K562 (cell line): ENCODE measurements around the gene CCNJL.

Source experiments
- C11orf30 ChIP-seq: fragments of 450-650 bp; IDR thresholded peaks from 2 replicates; pipeline ENCODE4 v1.6.1; 2016; ENCODE audit warnings: low read depth, mild to moderate bottlenecking
- EGR1 ChIP-seq: fragments of 450-650 bp; conservative IDR thresholded peaks from 2 replicates; pipeline ENCODE4 v1.6.1; 2017; ENCODE audit warnings: mild to moderate bottlenecking
- FOXA3 ChIP-seq, 2 experiments: fragments of 450-650 bp in 1 of 2; sonication (generic) in 1 of 2; formaldehyde crosslinking; IDR thresholded peaks in 1 of 2; conservative IDR thresholded peaks in 1 of 2; 2 replicates each; pipeline versions ENCODE4 v1.4.0 to v1.8.0; 2020 to 2022; ENCODE audit warnings: mild to moderate bottlenecking in 2 of 2, missing genetic modification reagents in 1 of 2
- KAT7 ChIP-seq: sonication (generic); formaldehyde crosslinking; IDR thresholded peaks from 2 replicates; pipeline ENCODE4 v1.8.0; 2022; ENCODE audit warnings: missing genetic modification reagents, mild to moderate bottlenecking, borderline replicate concordance
- MXI1 ChIP-seq: IDR thresholded peaks from 2 replicates; pipeline ENCODE4 v1.6.1; 2011; ENCODE audit warnings: low read depth, mild to moderate bottlenecking, improper control_type of control experiment, low read length
- NUFIP1 ChIP-seq: fragments of 450-650 bp; IDR thresholded peaks from 2 replicates; pipeline ENCODE4 v1.6.1; 2018; ENCODE audit not compliant: partially characterized antibody
- TFAM ChIP-seq: fragments of 250-450 bp; sonication (Bioruptor Pico); conservative IDR thresholded peaks from 2 replicates; pipeline ENCODE4 v1.5.0; 2021; ENCODE audit warnings: mild to moderate bottlenecking, moderate library complexity
- ZNF24 ChIP-seq: fragments of 450-650 bp; IDR thresholded peaks from 2 replicates; pipeline ENCODE4 v1.6.1; 2016
- TF ChIP-seq, protein P1 (sequence below), 3 experiments: IDR thresholded peaks in 2 of 3; conservative IDR thresholded peaks in 1 of 3; 2 replicates each; pipeline ENCODE4 v1.5.1; 2011 to 2012; ENCODE audit warnings: low read length in 3 of 3, mild to moderate bottlenecking in 3 of 3, control low read depth in 2 of 3, improper control_type of control experiment in 1 of 3, inconsistent platforms in 1 of 3, low read depth in 1 of 3, mixed read lengths in 1 of 3, moderate library complexity in 1 of 3; ENCODE audit not compliant: insufficient read depth in 2 of 3
- TF ChIP-seq, protein P2 (sequence below), 2 experiments: fragments of 450-650 bp; formaldehyde crosslinking in 1 of 2; IDR thresholded peaks; 2 replicates each; pipeline versions ENCODE4 v1.4.0 to v1.6.1; 2014 to 2020; ENCODE audit warnings: mild to moderate bottlenecking in 2 of 2, borderline replicate concordance in 1 of 2, low read depth in 1 of 2

DNA sequence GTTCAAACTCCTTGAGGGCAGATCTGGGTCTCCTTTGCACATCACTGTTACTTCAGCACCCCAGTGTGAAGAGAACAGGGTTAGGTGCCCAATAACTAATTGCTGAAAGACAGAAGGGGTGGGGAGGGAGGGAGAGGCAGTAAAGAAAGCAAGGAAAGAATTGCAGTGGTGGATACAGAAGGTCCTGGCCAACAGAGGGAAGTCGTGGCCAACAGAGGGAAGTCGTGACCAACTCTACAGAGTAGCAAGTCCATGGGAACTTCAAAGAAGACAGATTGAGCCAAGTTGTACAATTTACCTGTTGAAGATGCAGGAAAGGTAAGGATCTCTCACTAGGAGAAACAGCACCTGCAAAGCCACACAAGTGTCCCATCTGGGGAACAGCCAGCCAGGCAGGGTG lies 27.0 kb downstream of the CCNJL start:
- TF ChIP-seq ZNF24 = no peak
- TF ChIP-seq, protein P1, sequence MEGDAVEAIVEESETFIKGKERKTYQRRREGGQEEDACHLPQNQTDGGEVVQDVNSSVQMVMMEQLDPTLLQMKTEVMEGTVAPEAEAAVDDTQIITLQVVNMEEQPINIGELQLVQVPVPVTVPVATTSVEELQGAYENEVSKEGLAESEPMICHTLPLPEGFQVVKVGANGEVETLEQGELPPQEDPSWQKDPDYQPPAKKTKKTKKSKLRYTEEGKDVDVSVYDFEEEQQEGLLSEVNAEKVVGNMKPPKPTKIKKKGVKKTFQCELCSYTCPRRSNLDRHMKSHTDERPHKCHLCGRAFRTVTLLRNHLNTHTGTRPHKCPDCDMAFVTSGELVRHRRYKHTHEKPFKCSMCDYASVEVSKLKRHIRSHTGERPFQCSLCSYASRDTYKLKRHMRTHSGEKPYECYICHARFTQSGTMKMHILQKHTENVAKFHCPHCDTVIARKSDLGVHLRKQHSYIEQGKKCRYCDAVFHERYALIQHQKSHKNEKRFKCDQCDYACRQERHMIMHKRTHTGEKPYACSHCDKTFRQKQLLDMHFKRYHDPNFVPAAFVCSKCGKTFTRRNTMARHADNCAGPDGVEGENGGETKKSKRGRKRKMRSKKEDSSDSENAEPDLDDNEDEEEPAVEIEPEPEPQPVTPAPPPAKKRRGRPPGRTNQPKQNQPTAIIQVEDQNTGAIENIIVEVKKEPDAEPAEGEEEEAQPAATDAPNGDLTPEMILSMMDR (IDR thresholded peaks at IDR 0.05 in 2 of 3, conservative IDR thresholded peaks at IDR 0.05 in 1 of 3; ENCODE audit: insufficient read depth in 2 of 3, low read depth in 1 of 3, low read length in 3 of 3) = no peak
- no peak for TF ChIP-seq MXI1
- TF ChIP-seq KAT7 (CRISPR knock-in tag) = no peak
- TF ChIP-seq FOXA3 (CRISPR knock-in tag; conservative IDR thresholded peaks at IDR 0.05 in 1 of 2, IDR thresholded peaks at IDR 0.05 in 1 of 2) = no peak
- no peak for TF ChIP-seq TFAM (CRISPR knock-in tag)
- TF ChIP-seq, protein P2, sequence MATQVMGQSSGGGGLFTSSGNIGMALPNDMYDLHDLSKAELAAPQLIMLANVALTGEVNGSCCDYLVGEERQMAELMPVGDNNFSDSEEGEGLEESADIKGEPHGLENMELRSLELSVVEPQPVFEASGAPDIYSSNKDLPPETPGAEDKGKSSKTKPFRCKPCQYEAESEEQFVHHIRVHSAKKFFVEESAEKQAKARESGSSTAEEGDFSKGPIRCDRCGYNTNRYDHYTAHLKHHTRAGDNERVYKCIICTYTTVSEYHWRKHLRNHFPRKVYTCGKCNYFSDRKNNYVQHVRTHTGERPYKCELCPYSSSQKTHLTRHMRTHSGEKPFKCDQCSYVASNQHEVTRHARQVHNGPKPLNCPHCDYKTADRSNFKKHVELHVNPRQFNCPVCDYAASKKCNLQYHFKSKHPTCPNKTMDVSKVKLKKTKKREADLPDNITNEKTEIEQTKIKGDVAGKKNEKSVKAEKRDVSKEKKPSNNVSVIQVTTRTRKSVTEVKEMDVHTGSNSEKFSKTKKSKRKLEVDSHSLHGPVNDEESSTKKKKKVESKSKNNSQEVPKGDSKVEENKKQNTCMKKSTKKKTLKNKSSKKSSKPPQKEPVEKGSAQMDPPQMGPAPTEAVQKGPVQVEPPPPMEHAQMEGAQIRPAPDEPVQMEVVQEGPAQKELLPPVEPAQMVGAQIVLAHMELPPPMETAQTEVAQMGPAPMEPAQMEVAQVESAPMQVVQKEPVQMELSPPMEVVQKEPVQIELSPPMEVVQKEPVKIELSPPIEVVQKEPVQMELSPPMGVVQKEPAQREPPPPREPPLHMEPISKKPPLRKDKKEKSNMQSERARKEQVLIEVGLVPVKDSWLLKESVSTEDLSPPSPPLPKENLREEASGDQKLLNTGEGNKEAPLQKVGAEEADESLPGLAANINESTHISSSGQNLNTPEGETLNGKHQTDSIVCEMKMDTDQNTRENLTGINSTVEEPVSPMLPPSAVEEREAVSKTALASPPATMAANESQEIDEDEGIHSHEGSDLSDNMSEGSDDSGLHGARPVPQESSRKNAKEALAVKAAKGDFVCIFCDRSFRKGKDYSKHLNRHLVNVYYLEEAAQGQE (IDR thresholded peaks at IDR 0.05; ENCODE audit: borderline replicate concordance) = no peak
- TF ChIP-seq, protein P2 (CRISPR knock-in tag; IDR thresholded peaks at IDR 0.05; ENCODE audit: low read depth) = no peak
- TF ChIP-seq C11orf30 = no peak
- TF ChIP-seq NUFIP1 = no peak
- TF ChIP-seq EGR1 = no peak
